ENCODE data around the gene LEKR1.
"Not testable (repeated sequence)": the region's sequence is repeated elsewhere in the genome, so short reads cannot be mapped to it uniquely, and the experiment has no call there.

The LEKR1 gene

GRCh38 chr3:156902916-156903315 lies 76.8 kb downstream of the LEKR1 start:
- FAIRE-seq (no peak), DNase-seq (ENCODE audit: low spot score) (no peak)

GRCh38 chr3:156906275-156906674 lies 80.1 kb downstream of the LEKR1 start:
- DNase-seq (ENCODE audit: low spot score), result no peak
- no peak for FAIRE-seq

- FAIRE-seq, result no peak
- DNase-seq (ENCODE audit: low spot score), result no peak
Observed at GRCh38 chr3:156908398-156908797, 82.2 kb downstream of the LEKR1 start.

GRCh38 chr3:156910022-156910421 lies 83.9 kb downstream of the LEKR1 start:
- FAIRE-seq (no peak), DNase-seq (ENCODE audit: low spot score) (no peak)

- not testable (repeated sequence) for DNase-seq (ENCODE audit: low spot score); FAIRE-seq
Observed at GRCh38 chr3:156910831-156911230, 84.7 kb downstream of the LEKR1 start.

- not testable (repeated sequence) for FAIRE-seq; DNase-seq (ENCODE audit: low spot score)
Observed at GRCh38 chr3:156914300-156914699, 88.1 kb downstream of the LEKR1 start.

- no peak for FAIRE-seq
- DNase-seq (ENCODE audit: low spot score), result no peak
Observed at GRCh38 chr3:156915372-156915771, 89.2 kb downstream of the LEKR1 start.

GRCh38 chr3:156918746-156919145 lies 92.6 kb downstream of the LEKR1 start:
- FAIRE-seq (no peak), DNase-seq (ENCODE audit: low spot score) (no peak)

- FAIRE-seq (no peak), DNase-seq (ENCODE audit: low spot score) (no peak)
Observed at GRCh38 chr3:156919818-156920217, 93.7 kb downstream of the LEKR1 start.

- DNase-seq (ENCODE audit: low spot score) (no peak), FAIRE-seq (no peak)
Observed at GRCh38 chr3:156920399-156920798, 94.2 kb downstream of the LEKR1 start.

- FAIRE-seq (no peak), DNase-seq (ENCODE audit: low spot score) (no peak)
Observed at GRCh38 chr3:156923349-156923748, 97.2 kb downstream of the LEKR1 start.

GRCh38 chr3:156938724-156939123 lies 112.6 kb downstream of the LEKR1 start:
- FAIRE-seq (no peak), DNase-seq (ENCODE audit: low spot score) (no peak)

- no peak for FAIRE-seq
Observed at GRCh38 chr3:156939315-156939714, 113.2 kb downstream of the LEKR1 start.

GRCh38 chr3:156941311-156941710 lies 115.2 kb downstream of the LEKR1 start:
- no peak for FAIRE-seq

More at GRCh38 chr3:156939315-156939714, 113.2 kb downstream of the LEKR1 start:
- no peak for DNase-seq (ENCODE audit: low spot score)

GRCh38 chr3:156948402-156949210 lies 122.5 kb downstream of the LEKR1 start:
- DNase-seq (ENCODE audit: low spot score) (no peak), FAIRE-seq (no peak)

More at GRCh38 chr3:156941311-156941710, 115.2 kb downstream of the LEKR1 start:
- DNase-seq (ENCODE audit: low spot score), result no peak

GRCh38 chr3:156952011-156952410 lies 125.9 kb downstream of the LEKR1 start:
- no peak for FAIRE-seq
- DNase-seq (ENCODE audit: low spot score), result no peak

GRCh38 chr3:156957715-156958114 lies 131.6 kb downstream of the LEKR1 start:
- FAIRE-seq, result no peak
- no peak for DNase-seq (ENCODE audit: low spot score)

GRCh38 chr3:156963096-156963495 lies 136.9 kb downstream of the LEKR1 start:
- DNase-seq (ENCODE audit: low spot score), result no peak
- FAIRE-seq, result no peak

GRCh38 chr3:156964577-156964976 lies 138.4 kb downstream of the LEKR1 start:
- DNase-seq (ENCODE audit: low spot score), result no peak

GRCh38 chr3:156966349-156966748 lies 140.2 kb downstream of the LEKR1 start:
- not testable (repeated sequence) for DNase-seq (ENCODE audit: low spot score); FAIRE-seq

More at GRCh38 chr3:156964577-156964976, 138.4 kb downstream of the LEKR1 start:
- no peak for FAIRE-seq

GRCh38 chr3:156973954-156974353 lies 147.8 kb downstream of the LEKR1 start:
- DNase-seq (ENCODE audit: low spot score) (no peak), FAIRE-seq (no peak)

GRCh38 chr3:156974931-156975330 lies 148.8 kb downstream of the LEKR1 start:
- no peak for DNase-seq (ENCODE audit: low spot score)

GRCh38 chr3:156975721-156976120 lies 149.6 kb downstream of the LEKR1 start:
- DNase-seq (ENCODE audit: low spot score) (no peak), FAIRE-seq (no peak)

More at GRCh38 chr3:156974931-156975330, 148.8 kb downstream of the LEKR1 start:
- no peak for FAIRE-seq

Data from urothelium cell line (cell line).